SK-N-SH (cell line): ENCODE data around the gene TMC1. TPM values are rescaled to one million over a fixed set of nuclear protein-coding genes. Genes with fewer than 3 reads are reported as not detected.
A peak's percentile ranks its signal among the peaks of the same experiment; 100 is the strongest.

Experiments
- CTCF ChIA-PET: fragments of 300-600, 350-600 bp; formaldehyde crosslinking; extraction: SDS; loops from one replicate; lab custom pipeline; 2021; lab: Yijun Ruan, JAX
- POLR2A ChIA-PET: fragments of 350-600 bp; sonication (Branson Sonifier 250); formaldehyde crosslinking; extraction: SDS; loops from one replicate; lab custom pipeline; 2020; ENCODE audit warnings: antibody characterized with exemption, inconsistent platforms; lab: Yijun Ruan, JAX
- DNase-seq: peaks from one replicate; pipeline ENCODE4 v3.0.0; 2012
- H2AFZ ChIP-seq: fragments of 200-600 bp; sonication (generic); 2 replicates; pipeline ENCODE4 v1.8.1; 2016; ENCODE audit warnings: antibody characterized with exemption, mild to moderate bottlenecking, low read depth
- H3F3A ChIP-seq: fragments of 200-600 bp; sonication (generic); replicated peaks from 2 replicates; pipeline ENCODE3; 2016; ENCODE audit warnings: antibody characterized with exemption, mild to moderate bottlenecking; ENCODE audit not compliant: insufficient read depth
- H3K27ac ChIP-seq, 2 experiments: fragments of 200-500 bp in 1 of 2; fragments of 200-600 bp in 1 of 2; sonication (Bioruptor generic) in 1 of 2; sonication (generic), shearing (Covaris generic) in 1 of 2; 2 replicates each; pipeline versions ENCODE4 v1.5.1 to v1.6.1; 2014 to 2016; ENCODE audit warnings: low read depth in 2 of 2, inconsistent platforms in 1 of 2, low read length in 1 of 2, mild to moderate bottlenecking in 1 of 2, mixed read lengths in 1 of 2
- H3K27me3 ChIP-seq: fragments of 200-600 bp; sonication (generic), shearing (Covaris generic); 2 replicates; pipeline ENCODE4 v1.6.1; 2016; ENCODE audit warnings: mixed run types; ENCODE audit not compliant: insufficient read depth
- H3K36me3 ChIP-seq, 2 experiments: fragments of 200-500 bp in 1 of 2; fragments of 200-600 bp in 1 of 2; sonication (Bioruptor generic) in 1 of 2; sonication (generic) in 1 of 2; replicated peaks in 1 of 2; 2 replicates each; pipeline versions ENCODE3 to v1.5.1; 2014 to 2016; ENCODE audit warnings: low read length in 1 of 2, mild to moderate bottlenecking in 1 of 2; ENCODE audit not compliant: insufficient read depth in 2 of 2, control insufficient read depth in 1 of 2
- H3K4me1 ChIP-seq, 2 experiments: fragments of 200-500 bp in 1 of 2; fragments of 200-600 bp in 1 of 2; sonication (Bioruptor generic) in 1 of 2; sonication (generic), shearing (Covaris generic) in 1 of 2; 2 replicates each; pipeline versions ENCODE4 v1.5.1 to v1.6.1; 2014 to 2016; ENCODE audit warnings: low read depth in 1 of 2, low read length in 1 of 2, mixed run types in 1 of 2; ENCODE audit not compliant: insufficient read depth in 2 of 2, control insufficient read depth in 1 of 2
- H3K4me2 ChIP-seq: fragments of 200-600 bp; sonication (generic), shearing (Covaris generic); 2 replicates; pipeline ENCODE4 v1.6.1; 2017; ENCODE audit warnings: mixed run types
- H3K4me3 ChIP-seq, 2 experiments: fragments of 200-500 bp in 1 of 2; fragments of 200-600 bp in 1 of 2; sonication (Bioruptor generic) in 1 of 2; sonication (generic), shearing (Covaris generic) in 1 of 2; 2 replicates each; pipeline versions ENCODE4 v1.5.1 to v1.8.1; 2014 to 2016; ENCODE audit warnings: low read depth in 2 of 2, inconsistent platforms in 1 of 2, low read length in 1 of 2, mild to moderate bottlenecking in 1 of 2, mixed read lengths in 1 of 2, moderate library complexity in 1 of 2
- H3K79me2 ChIP-seq: fragments of 200-600 bp; sonication (generic); 2 replicates; pipeline ENCODE4 v1.8.1; 2017; ENCODE audit warnings: mild to moderate bottlenecking; ENCODE audit not compliant: insufficient read depth
- H3K9ac ChIP-seq: fragments of 200-600 bp; sonication (generic); 2 replicates; pipeline ENCODE4 v1.6.1; 2017; ENCODE audit warnings: mixed run types
- H3K9me2 ChIP-seq: fragments of 200-600 bp; sonication (generic); 2 replicates; pipeline ENCODE4 v1.6.1; 2017; ENCODE audit warnings: mixed run types
- H3K9me3 ChIP-seq: fragments of 200-600 bp; sonication (generic); 2 replicates; pipeline ENCODE4 v1.6.1; 2017; ENCODE audit warnings: mixed run types, mild to moderate bottlenecking, moderate library complexity
- H4K20me1 ChIP-seq: fragments of 200-600 bp; sonication (generic); 2 replicates; pipeline ENCODE4 v1.6.1; 2017; ENCODE audit warnings: mild to moderate bottlenecking, mixed run types; ENCODE audit not compliant: insufficient read depth
- EP300 ChIP-seq, 2 experiments: IDR thresholded peaks; 2 replicates each; pipeline versions ENCODE4 v1.4.0 to v1.6.1; 2012; ENCODE audit warnings: borderline replicate concordance in 1 of 2, low read depth in 1 of 2, low read length in 1 of 2
- EZH2phosphoT487 ChIP-seq: fragments of 200-600 bp; sonication (generic); IDR thresholded peaks from 2 replicates; pipeline ENCODE4 v1.6.1; 2017; ENCODE audit warnings: low read depth, mixed run types, mild to moderate bottlenecking, antibody characterized with exemption, moderate library complexity, borderline replicate concordance
- FOSL2 ChIP-seq: IDR thresholded peaks from 2 replicates; pipeline ENCODE4 v1.4.0; 2012; ENCODE audit warnings: low read depth, mild to moderate bottlenecking, moderate library complexity, borderline replicate concordance
- FOXJ3 ChIP-seq: sonication (generic); formaldehyde crosslinking; IDR thresholded peaks from 2 replicates; pipeline ENCODE4 v1.5.1; 2020; ENCODE audit warnings: mild to moderate bottlenecking, missing genetic modification reagents
- GABPA ChIP-seq: IDR thresholded peaks from 2 replicates; pipeline ENCODE4 v1.4.0; 2012; ENCODE audit warnings: low read depth, mild to moderate bottlenecking
- GATA2 ChIP-seq: sonication (generic); formaldehyde crosslinking; IDR thresholded peaks from 2 replicates; pipeline ENCODE4 v1.5.0; 2020; ENCODE audit warnings: mild to moderate bottlenecking, missing genetic modification reagents
- MEF2A ChIP-seq: IDR thresholded peaks from 2 replicates; pipeline ENCODE4 v1.4.0; 2012; ENCODE audit warnings: low read depth, borderline replicate concordance
- NRF1 ChIP-seq: IDR thresholded peaks from 2 replicates; pipeline ENCODE4 v1.6.1; 2012; ENCODE audit warnings: low read depth, mild to moderate bottlenecking, low read length
- RFX5 ChIP-seq: IDR thresholded peaks from 2 replicates; pipeline ENCODE4 v1.6.1; 2012; ENCODE audit warnings: mild to moderate bottlenecking, improper control_type of control experiment, low read length
- SMC3 ChIP-seq: IDR thresholded peaks from 2 replicates; pipeline ENCODE4 v1.6.1; 2012; ENCODE audit warnings: low read depth, low read length, improper control_type of control experiment
- TAF1 ChIP-seq: IDR thresholded peaks from 2 replicates; pipeline ENCODE4 v1.6.1; 2012; ENCODE audit warnings: low read depth, mild to moderate bottlenecking, low read length, moderate library complexity, borderline replicate concordance
- TEAD4 ChIP-seq: IDR thresholded peaks from 2 replicates; pipeline ENCODE4 v1.4.0; 2012; ENCODE audit warnings: mild to moderate bottlenecking, borderline replicate concordance; ENCODE audit not compliant: insufficient read depth
- YY1 ChIP-seq: IDR thresholded peaks from 2 replicates; pipeline ENCODE4 v1.4.0; 2012; ENCODE audit warnings: low read depth, mild to moderate bottlenecking
- WGBS: methylation state at CpG from one replicate; pipeline ENCODE4 v1.1.6; 2017; ENCODE audit warnings: low lambda C conversion rate; 5-methylcytosine and 5-hydroxymethylcytosine counted together
- polyA plus RNA-seq, 3 experiments: library from polyadenylated mRNA; depleted of rRNA; stranded (reverse); fragments of >200 nt; gene quantifications; 2 replicates each; pipeline ENCODE4 v1.2.3, GENCODE V29; 2012
- TF ChIP-seq, protein P1 (sequence below): IDR thresholded peaks from 2 replicates; pipeline ENCODE4 v1.6.1; 2012; ENCODE audit warnings: mild to moderate bottlenecking, low read depth, low read length, moderate library complexity
- TF ChIP-seq, protein P2 (sequence below): IDR thresholded peaks from 2 replicates; pipeline ENCODE4 v1.4.0; 2012; ENCODE audit warnings: low read depth, borderline replicate concordance
- TF ChIP-seq, protein P3 (sequence below): IDR thresholded peaks from 2 replicates; pipeline ENCODE4; 2012
- TF ChIP-seq, protein P4 (sequence below): IDR thresholded peaks from 2 replicates; pipeline ENCODE4 v1.4.0; 2012; ENCODE audit warnings: low read depth

The TMC1 gene
- polyA plus RNA-seq, 1 of the 3 experiments (the other 2 are of a cell fraction), result not detected

DNA sequence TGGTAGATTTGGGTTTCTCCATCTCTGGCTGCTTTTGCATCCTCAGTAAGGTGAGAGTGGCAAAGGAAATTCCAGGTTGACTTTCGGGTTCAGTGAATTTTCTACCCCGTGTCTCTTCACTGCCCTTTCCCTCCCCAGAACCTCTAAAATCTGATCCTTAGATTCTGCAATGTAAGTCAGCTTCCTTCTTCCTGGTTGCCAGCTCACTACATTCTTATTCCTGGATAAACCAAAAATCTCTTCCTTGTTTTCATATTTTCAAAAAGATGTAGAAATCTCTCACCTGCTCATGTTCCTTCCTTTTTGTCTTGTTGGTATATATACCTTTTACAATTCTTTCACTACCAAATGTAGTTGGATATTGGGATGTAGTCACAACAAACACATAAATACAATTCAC, 145.8 kb downstream of the TMC1 start:
- H3K4me2 ChIP-seq, result no peak overlapping the region
- no peak overlapping the region for H3K27ac ChIP-seq
- no peaks in the 10 kb centered on the region for H3K4me1 ChIP-seq
- TF ChIP-seq, protein P1, sequence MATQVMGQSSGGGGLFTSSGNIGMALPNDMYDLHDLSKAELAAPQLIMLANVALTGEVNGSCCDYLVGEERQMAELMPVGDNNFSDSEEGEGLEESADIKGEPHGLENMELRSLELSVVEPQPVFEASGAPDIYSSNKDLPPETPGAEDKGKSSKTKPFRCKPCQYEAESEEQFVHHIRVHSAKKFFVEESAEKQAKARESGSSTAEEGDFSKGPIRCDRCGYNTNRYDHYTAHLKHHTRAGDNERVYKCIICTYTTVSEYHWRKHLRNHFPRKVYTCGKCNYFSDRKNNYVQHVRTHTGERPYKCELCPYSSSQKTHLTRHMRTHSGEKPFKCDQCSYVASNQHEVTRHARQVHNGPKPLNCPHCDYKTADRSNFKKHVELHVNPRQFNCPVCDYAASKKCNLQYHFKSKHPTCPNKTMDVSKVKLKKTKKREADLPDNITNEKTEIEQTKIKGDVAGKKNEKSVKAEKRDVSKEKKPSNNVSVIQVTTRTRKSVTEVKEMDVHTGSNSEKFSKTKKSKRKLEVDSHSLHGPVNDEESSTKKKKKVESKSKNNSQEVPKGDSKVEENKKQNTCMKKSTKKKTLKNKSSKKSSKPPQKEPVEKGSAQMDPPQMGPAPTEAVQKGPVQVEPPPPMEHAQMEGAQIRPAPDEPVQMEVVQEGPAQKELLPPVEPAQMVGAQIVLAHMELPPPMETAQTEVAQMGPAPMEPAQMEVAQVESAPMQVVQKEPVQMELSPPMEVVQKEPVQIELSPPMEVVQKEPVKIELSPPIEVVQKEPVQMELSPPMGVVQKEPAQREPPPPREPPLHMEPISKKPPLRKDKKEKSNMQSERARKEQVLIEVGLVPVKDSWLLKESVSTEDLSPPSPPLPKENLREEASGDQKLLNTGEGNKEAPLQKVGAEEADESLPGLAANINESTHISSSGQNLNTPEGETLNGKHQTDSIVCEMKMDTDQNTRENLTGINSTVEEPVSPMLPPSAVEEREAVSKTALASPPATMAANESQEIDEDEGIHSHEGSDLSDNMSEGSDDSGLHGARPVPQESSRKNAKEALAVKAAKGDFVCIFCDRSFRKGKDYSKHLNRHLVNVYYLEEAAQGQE, result no peak
- TF ChIP-seq FOSL2, result no peak
- TF ChIP-seq EP300 (IDR thresholded peaks at IDR 0.05; ENCODE audit: borderline replicate concordance in 1 of 2, low read depth in 1 of 2, low read length in 1 of 2), result no peak
- TF ChIP-seq RFX5, result no peak
- no peak for TF ChIP-seq FOXJ3 (CRISPR knock-in tag)
- TF ChIP-seq TAF1, result no peak
- TF ChIP-seq, protein P2, sequence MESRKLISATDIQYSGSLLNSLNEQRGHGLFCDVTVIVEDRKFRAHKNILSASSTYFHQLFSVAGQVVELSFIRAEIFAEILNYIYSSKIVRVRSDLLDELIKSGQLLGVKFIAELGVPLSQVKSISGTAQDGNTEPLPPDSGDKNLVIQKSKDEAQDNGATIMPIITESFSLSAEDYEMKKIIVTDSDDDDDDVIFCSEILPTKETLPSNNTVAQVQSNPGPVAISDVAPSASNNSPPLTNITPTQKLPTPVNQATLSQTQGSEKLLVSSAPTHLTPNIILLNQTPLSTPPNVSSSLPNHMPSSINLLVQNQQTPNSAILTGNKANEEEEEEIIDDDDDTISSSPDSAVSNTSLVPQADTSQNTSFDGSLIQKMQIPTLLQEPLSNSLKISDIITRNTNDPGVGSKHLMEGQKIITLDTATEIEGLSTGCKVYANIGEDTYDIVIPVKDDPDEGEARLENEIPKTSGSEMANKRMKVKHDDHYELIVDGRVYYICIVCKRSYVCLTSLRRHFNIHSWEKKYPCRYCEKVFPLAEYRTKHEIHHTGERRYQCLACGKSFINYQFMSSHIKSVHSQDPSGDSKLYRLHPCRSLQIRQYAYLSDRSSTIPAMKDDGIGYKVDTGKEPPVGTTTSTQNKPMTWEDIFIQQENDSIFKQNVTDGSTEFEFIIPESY, result no peak
- peak overlapping the region; percentile 16; the same call in 1 of the 2 replicates for H2AFZ ChIP-seq
- no peaks in the 10 kb centered on the region for H3K9me3 ChIP-seq
- H3K9ac ChIP-seq, result no peak overlapping the region
- CTCF ChIA-PET, result no interaction called here
- no peak for DNase-seq
- WGBS, result 15% methylated on average over 2 of the region's 2 CpGs
- H3F3A ChIP-seq, result no peaks in the 10 kb centered on the region
- H4K20me1 ChIP-seq, result no peaks in the 10 kb centered on the region
- no peaks in the 10 kb centered on the region for H3K9me2 ChIP-seq
- H3K79me2 ChIP-seq, result no peaks in the 10 kb centered on the region
- peaks cover 5% of the 10 kb centered on the region; the same call in 1 of the 2 replicates for H3K27me3 ChIP-seq
- no peak overlapping the region for H3K4me3 ChIP-seq
- no peaks in the 10 kb centered on the region for H3K36me3 ChIP-seq
- POLR2A ChIA-PET, result no interaction called here

DNA sequence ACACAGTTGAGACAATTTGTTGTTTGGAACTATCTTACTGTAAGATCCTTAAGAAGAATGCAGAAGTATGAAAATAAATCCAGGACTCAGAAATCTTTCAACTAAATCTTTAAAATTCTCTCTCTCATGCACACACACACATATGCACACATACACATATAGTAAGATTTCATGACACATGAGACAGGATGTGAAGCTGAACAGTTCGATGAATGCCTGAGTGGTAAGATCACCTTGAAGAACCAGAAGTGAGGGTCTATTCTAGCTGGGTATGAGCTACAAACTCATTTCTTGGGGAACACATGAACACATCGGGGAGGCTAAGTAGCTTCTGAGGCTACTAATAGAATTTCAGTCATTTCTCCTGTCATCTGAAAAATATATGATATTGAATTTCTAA, 153.6 kb downstream of the TMC1 start:
- TF ChIP-seq EZH2phosphoT487, result no peak
- TF ChIP-seq MEF2A, result no peak
- TF ChIP-seq GABPA, result no peak
- TF ChIP-seq FOSL2, result no peak
- TF ChIP-seq YY1, result no peak
- TF ChIP-seq, protein P2, result no peak
- TF ChIP-seq TEAD4, result no peak
- TF ChIP-seq FOXJ3 (CRISPR knock-in tag), result no peak
- TF ChIP-seq RFX5, result no peak
- no peak for TF ChIP-seq NRF1
- TF ChIP-seq GATA2 (CRISPR knock-in tag), result no peak
- TF ChIP-seq, protein P3, sequence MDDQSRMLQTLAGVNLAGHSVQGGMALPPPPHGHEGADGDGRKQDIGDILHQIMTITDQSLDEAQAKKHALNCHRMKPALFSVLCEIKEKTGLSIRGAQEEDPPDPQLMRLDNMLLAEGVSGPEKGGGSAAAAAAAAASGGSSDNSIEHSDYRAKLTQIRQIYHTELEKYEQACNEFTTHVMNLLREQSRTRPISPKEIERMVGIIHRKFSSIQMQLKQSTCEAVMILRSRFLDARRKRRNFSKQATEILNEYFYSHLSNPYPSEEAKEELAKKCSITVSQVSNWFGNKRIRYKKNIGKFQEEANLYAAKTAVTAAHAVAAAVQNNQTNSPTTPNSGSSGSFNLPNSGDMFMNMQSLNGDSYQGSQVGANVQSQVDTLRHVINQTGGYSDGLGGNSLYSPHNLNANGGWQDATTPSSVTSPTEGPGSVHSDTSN, result no peak
- TF ChIP-seq, protein P4, sequence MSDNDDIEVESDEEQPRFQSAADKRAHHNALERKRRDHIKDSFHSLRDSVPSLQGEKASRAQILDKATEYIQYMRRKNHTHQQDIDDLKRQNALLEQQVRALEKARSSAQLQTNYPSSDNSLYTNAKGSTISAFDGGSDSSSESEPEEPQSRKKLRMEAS, result no peak
- no peak for TF ChIP-seq SMC3
- no peaks in the 10 kb centered on the region for H3K9me2 ChIP-seq
- H3K9me3 ChIP-seq, result no peaks in the 10 kb centered on the region
- H3K4me2 ChIP-seq, result no peak overlapping the region
- no peaks in the 10 kb centered on the region for H3K79me2 ChIP-seq
- no peak overlapping the region for H3K9ac ChIP-seq
- no peaks in the 10 kb centered on the region; a peak in 1 of 4 replicates for H3K4me1 ChIP-seq
- ChIA-PET CTCF (no interaction called here), POLR2A (no interaction called here)
- H3K27ac ChIP-seq, result no peak overlapping the region
- no peaks in the 10 kb centered on the region for H3K36me3 ChIP-seq
- WGBS, result 15% methylated on average over 2 of the region's 2 CpGs
- DNase-seq, result no peak
- H3K27me3 ChIP-seq, result no peaks in the 10 kb centered on the region
- H2AFZ ChIP-seq, result no peak overlapping the region
- no peaks in the 10 kb centered on the region for H3F3A ChIP-seq
- no peak overlapping the region for H3K4me3 ChIP-seq
- no peaks in the 10 kb centered on the region for H4K20me1 ChIP-seq
